ENCODE measurements around the gene ZNF106.

- no peak for TF ChIP-seq EZH2 (IDR thresholded peaks at IDR 0.05; ENCODE audit: insufficient read depth, low read length)
- TF ChIP-seq, protein P1, sequence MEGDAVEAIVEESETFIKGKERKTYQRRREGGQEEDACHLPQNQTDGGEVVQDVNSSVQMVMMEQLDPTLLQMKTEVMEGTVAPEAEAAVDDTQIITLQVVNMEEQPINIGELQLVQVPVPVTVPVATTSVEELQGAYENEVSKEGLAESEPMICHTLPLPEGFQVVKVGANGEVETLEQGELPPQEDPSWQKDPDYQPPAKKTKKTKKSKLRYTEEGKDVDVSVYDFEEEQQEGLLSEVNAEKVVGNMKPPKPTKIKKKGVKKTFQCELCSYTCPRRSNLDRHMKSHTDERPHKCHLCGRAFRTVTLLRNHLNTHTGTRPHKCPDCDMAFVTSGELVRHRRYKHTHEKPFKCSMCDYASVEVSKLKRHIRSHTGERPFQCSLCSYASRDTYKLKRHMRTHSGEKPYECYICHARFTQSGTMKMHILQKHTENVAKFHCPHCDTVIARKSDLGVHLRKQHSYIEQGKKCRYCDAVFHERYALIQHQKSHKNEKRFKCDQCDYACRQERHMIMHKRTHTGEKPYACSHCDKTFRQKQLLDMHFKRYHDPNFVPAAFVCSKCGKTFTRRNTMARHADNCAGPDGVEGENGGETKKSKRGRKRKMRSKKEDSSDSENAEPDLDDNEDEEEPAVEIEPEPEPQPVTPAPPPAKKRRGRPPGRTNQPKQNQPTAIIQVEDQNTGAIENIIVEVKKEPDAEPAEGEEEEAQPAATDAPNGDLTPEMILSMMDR (IDR thresholded peaks at IDR 0.05; ENCODE audit: insufficient read depth, low read depth, low read length), result no peak
Observed at GRCh38 chr15:42421376-42421775, 69.6 kb downstream of the ZNF106 start.
